NB4 (cell line): ENCODE measurements around the gene TRAPPC2.
"Not testable (repeated sequence)": the region's sequence is repeated elsewhere in the genome, so short reads cannot be mapped to it uniquely, and the experiment has no call there.

Experiments
- DNase-seq: peaks from one replicate; pipeline ENCODE4 v3.0.0; 2010; ENCODE audit warnings: low read depth
- H3K4me3 ChIP-seq: one replicate; pipeline ENCODE4 v1.5.1; 2011; ENCODE audit warnings: mild to moderate bottlenecking, low read depth, low read length, moderate library complexity
- MAX ChIP-seq: IDR thresholded peaks from 2 replicates; pipeline ENCODE4 v1.6.1; 2011; ENCODE audit warnings: low read depth, low read length
- MYC ChIP-seq: IDR thresholded peaks from 2 replicates; pipeline ENCODE4 v1.6.1; 2011; ENCODE audit warnings: low read depth, low read length
- POLR2A ChIP-seq: IDR thresholded peaks from 2 replicates; pipeline ENCODE4 v1.6.1; 2011; ENCODE audit warnings: mild to moderate bottlenecking; ENCODE audit not compliant: insufficient read length; ENCODE audit errors: extremely low read depth
- TF ChIP-seq, protein P1 (sequence below): IDR thresholded peaks from one replicate; pipeline ENCODE4 v1.5.1; 2012; ENCODE audit warnings: low read depth, low read length

The TRAPPC2 gene

GRCh38 chrX:13670197-13670596 lies 64.2 kb downstream of the TRAPPC2 start:
- DNase-seq: no peak
- no peak for TF ChIP-seq MAX
- TF ChIP-seq, protein P1, sequence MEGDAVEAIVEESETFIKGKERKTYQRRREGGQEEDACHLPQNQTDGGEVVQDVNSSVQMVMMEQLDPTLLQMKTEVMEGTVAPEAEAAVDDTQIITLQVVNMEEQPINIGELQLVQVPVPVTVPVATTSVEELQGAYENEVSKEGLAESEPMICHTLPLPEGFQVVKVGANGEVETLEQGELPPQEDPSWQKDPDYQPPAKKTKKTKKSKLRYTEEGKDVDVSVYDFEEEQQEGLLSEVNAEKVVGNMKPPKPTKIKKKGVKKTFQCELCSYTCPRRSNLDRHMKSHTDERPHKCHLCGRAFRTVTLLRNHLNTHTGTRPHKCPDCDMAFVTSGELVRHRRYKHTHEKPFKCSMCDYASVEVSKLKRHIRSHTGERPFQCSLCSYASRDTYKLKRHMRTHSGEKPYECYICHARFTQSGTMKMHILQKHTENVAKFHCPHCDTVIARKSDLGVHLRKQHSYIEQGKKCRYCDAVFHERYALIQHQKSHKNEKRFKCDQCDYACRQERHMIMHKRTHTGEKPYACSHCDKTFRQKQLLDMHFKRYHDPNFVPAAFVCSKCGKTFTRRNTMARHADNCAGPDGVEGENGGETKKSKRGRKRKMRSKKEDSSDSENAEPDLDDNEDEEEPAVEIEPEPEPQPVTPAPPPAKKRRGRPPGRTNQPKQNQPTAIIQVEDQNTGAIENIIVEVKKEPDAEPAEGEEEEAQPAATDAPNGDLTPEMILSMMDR: no peak
- no peak for TF ChIP-seq POLR2A
- no peak for TF ChIP-seq MYC
- H3K4me3 ChIP-seq: no peak overlapping the region

DNA sequence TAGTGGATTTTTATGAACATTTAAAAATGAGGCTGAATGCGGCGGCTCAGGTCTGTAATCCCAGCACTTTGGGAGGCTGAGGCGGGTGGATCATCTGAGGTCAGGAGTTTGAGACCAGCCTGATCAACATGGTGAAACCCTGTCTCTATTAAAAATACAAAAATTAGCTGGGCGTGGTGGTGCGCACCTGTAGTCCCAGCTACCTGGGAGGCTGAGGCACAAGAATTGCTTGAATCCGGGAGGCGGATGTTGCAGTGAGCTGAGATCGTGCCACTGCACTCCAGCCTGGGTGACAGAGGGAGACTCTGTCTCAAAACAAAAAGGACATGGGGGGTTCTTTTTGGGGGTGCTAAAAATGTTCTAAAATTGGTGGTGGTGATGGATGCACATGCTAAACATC lies 64.7 kb downstream of the TRAPPC2 start:
- H3K4me3 ChIP-seq, DNase-seq: not testable (repeated sequence)

DNA sequence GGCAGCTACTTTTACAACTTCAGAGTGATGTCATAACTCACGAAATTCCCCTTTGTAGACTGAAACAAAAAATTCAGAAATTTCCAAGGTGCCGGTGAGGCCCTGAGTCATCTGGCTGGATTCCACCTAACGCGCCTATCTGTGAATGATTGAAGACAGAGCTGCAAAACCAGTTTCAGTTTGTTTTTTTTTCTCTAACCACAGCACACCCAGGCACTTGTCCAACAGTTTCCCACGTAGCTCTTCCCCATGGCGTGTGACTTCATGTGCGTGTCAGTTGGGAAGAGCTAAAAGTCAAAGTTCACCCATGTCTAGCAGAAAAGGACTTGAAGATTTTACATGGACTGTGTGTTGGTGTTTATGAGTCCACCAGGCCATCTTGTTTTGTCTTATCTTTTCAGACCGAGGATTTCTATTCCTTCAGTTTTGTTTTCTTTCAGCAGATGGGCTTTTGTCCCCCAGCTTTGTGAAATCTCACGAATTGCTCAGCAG lies 65.1 kb downstream of the TRAPPC2 start:
- DNase-seq: peak; percentile 32
- no peak overlapping the region for H3K4me3 ChIP-seq

GRCh38 chrX:13667919-13668318 lies 66.5 kb downstream of the TRAPPC2 start:
- TF ChIP-seq, protein P1: no peak
- TF ChIP-seq POLR2A: no peak
- TF ChIP-seq MYC: no peak
- TF ChIP-seq MAX: no peak
- no peak overlapping the region for H3K4me3 ChIP-seq
- no peak for DNase-seq

More for the DNA sequence above, 65.1 kb downstream of the TRAPPC2 start:
- TF ChIP-seq MAX: no peak
- TF ChIP-seq POLR2A: no peak
- TF ChIP-seq, protein P1: no peak
- TF ChIP-seq MYC: no peak

DNA sequence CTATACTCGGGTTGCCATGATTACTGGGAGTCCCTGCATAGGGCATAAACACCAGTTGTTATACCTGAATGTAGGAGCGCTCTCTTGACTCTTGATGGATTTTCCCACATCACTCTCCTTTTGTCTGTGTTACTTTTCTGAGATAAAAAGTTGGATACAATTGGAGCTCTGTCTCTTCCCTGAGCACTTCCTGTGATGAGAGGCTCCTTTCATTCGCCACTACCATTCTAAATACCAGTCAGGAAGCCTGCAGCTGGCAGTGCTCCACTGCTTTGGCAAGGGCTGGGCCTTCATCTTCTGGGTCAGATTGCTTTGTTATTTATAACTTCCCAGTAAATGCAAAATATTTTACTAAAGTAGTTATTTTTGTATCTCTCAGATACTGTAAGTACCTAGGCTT lies 67.6 kb downstream of the TRAPPC2 start:
- H3K4me3 ChIP-seq: no peak overlapping the region
- TF ChIP-seq MAX: no peak
- TF ChIP-seq MYC: no peak
- no peak for TF ChIP-seq POLR2A
- no peak for DNase-seq

DNA sequence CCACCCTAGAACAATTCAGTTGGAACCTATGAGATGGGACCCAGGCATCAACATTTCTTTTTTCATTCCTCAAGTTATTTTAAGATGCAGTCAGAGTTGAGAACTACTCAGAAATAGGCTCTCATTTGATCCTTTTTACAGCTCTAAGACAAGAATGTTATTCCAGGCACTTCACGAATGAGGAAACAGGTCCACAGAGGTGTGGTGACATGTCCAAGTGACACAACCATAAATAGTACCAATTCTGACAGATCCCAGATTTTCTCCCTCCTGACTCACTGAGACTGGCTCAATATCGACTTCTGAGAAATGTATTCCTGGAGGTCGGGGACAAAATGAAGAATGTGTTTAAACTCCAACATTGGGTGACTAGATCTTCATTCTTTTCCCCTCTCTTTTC lies 70.4 kb downstream of the TRAPPC2 start:
- DNase-seq: no peak
- no peak overlapping the region for H3K4me3 ChIP-seq
- no peak for TF ChIP-seq MAX
- TF ChIP-seq, protein P1: no peak
- TF ChIP-seq MYC: no peak
- TF ChIP-seq POLR2A: no peak

DNA sequence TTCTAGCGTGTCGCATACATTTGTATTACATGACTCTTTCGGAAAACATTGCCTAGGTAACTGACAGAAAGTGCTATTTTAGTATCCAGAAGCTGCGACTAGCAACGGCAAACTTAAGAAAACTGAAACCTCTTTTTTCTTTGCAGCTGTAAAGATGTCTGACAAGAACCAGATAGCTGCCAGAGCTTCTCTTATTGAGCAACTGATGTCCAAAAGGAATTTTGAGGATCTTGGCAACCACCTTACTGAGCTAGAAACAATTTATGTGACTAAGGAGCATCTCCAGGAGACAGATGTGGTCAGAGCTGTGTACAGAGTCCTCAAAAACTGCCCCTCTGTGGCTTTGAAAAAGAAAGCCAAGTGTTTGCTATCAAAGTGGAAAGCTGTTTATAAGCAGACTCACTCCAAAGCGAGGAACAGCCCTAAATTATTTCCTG lies 72.0 kb downstream of the TRAPPC2 start:
- no peak for DNase-seq
- TF ChIP-seq POLR2A: no peak
- TF ChIP-seq MAX: no peak
- TF ChIP-seq, protein P1: no peak
- TF ChIP-seq MYC: no peak

More for the DNA sequence above, 72.0 kb downstream of the TRAPPC2 start:
- no peak overlapping the region for H3K4me3 ChIP-seq
